GM12891 (cell line): ENCODE results near the gene GABBR2.

Experiments
- POLR2A ChIP-seq: IDR thresholded peaks from 2 replicates; pipeline ENCODE4 v1.6.1; 2011; ENCODE audit warnings: low read depth, low read length, control low read depth
- TAF1 ChIP-seq: IDR thresholded peaks from 2 replicates; pipeline ENCODE4 v1.6.1; 2011; ENCODE audit warnings: low read depth, low read length, control low read depth

GRCh38 chr9:98605116-98605515 lies 103.6 kb downstream of the GABBR2 start:
- no peak for TF ChIP-seq TAF1
- no peak for TF ChIP-seq POLR2A
